Measurements from ENCODE around the gene INPP5D.

DNA sequence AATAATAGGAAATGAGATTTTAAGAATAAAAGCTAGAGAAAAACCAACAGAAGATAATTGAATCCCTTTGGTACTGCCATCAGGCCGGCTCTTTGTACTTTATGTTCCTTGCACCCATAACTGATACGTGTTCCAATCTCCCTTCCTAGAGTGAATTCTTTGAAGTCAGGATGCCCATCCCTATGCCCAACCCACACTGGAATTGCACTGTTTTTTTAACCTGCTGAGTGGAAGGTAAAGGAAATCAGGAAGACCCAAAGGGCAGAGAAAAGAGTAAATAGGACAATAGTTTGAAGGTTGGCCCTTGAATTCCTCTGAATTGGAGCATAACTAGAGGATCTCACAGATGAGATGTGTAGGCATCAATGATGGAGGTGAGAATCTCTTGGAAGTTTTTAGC is 187.0 kb downstream of the INPP5D start:
- TF ChIP-seq, protein P1, sequence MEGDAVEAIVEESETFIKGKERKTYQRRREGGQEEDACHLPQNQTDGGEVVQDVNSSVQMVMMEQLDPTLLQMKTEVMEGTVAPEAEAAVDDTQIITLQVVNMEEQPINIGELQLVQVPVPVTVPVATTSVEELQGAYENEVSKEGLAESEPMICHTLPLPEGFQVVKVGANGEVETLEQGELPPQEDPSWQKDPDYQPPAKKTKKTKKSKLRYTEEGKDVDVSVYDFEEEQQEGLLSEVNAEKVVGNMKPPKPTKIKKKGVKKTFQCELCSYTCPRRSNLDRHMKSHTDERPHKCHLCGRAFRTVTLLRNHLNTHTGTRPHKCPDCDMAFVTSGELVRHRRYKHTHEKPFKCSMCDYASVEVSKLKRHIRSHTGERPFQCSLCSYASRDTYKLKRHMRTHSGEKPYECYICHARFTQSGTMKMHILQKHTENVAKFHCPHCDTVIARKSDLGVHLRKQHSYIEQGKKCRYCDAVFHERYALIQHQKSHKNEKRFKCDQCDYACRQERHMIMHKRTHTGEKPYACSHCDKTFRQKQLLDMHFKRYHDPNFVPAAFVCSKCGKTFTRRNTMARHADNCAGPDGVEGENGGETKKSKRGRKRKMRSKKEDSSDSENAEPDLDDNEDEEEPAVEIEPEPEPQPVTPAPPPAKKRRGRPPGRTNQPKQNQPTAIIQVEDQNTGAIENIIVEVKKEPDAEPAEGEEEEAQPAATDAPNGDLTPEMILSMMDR (IDR thresholded peaks at IDR 0.05; ENCODE audit: low read length) = no peak
- TF ChIP-seq EZH2 (IDR thresholded peaks at IDR 0.05; ENCODE audit: borderline replicate concordance, low read length) = no peak

Measured in OCI-LY1 (cell line).